HCT116 (cell line): ENCODE results near the gene BMP2K. TPM values are rescaled to one million over a fixed set of nuclear protein-coding genes. Genes with fewer than 3 reads are reported as not detected.

ENCODE experiments used
- ATAC-seq: fragments of 200-7000 bp; cut with Tn5 transposase; 2 replicates; pipeline ENCODE4 v1.9.1; 2020; ENCODE audit warnings: mild to moderate bottlenecking, moderate library complexity
- BruUV-seq: library from RNA; stranded (reverse); fragments of 400-500 nt; replicated peaks from 2 replicates; lab custom pipeline; 2021; lab: Mats Ljungman, UMichigan
- CTCF ChIA-PET: fragments of 300-600 bp; sonication (Branson Sonifier 250); formaldehyde crosslinking; loops from one replicate; lab custom pipeline; 2021; ENCODE audit warnings: antibody characterized with exemption; lab: Charles Lee
- POLR2A ChIA-PET: fragments of 300-600, 350-600 bp; sonication (Branson Sonifier 250); formaldehyde crosslinking; loops from one replicate; lab custom pipeline; 2021; ENCODE audit warnings: antibody characterized with exemption; lab: Charles Lee
- RAD21 ChIA-PET, 2 experiments: fragments of 300-600 bp; sonication (Branson Sonifier 250); formaldehyde crosslinking; loops; one replicate each; lab custom pipeline; 2023; ENCODE audit warnings: low total read pairs in 2 of 2; ENCODE audit not compliant: uncharacterized antibody in 2 of 2, unreplicated experiment in 2 of 2, low non-redundant PET in 1 of 2; lab: Charles Lee
- DNase-seq: peaks from one replicate; pipeline ENCODE4 v3.0.0-alpha.2; 2010; ENCODE audit warnings: low read depth, low spot score
- H2AFZ ChIP-seq: fragments of 200-600 bp; shearing (Covaris generic), sonication (generic); 2 replicates; pipeline ENCODE4 v1.6.1; 2017; ENCODE audit warnings: low read depth, mixed run types, mixed read lengths, antibody characterized with exemption, low read length; ENCODE audit not compliant: poor library complexity, severe bottlenecking
- H3K27ac ChIP-seq: 2 replicates; pipeline ENCODE4 v1.5.1; 2012; ENCODE audit warnings: low read depth, low read length
- H3K27me3 ChIP-seq: fragments of 200-600 bp; sonication (generic); 2 replicates; pipeline ENCODE4 v1.6.1; 2016; ENCODE audit warnings: mixed run types, low read length, mixed read lengths; ENCODE audit not compliant: insufficient read depth
- H3K36me3 ChIP-seq, 2 experiments: fragments of 200-500 bp in 1 of 2; fragments of 200-600 bp in 1 of 2; sonication (Bioruptor generic) in 1 of 2; sonication (generic) in 1 of 2; 2 replicates each; pipeline versions ENCODE4 v1.5.1 to v1.6.1; 2014 to 2016; ENCODE audit warnings: low read length in 2 of 2, inconsistent platforms in 1 of 2, mixed read lengths in 1 of 2, mixed run types in 1 of 2; ENCODE audit not compliant: insufficient read depth in 2 of 2, control insufficient read depth in 1 of 2
- H3K4me1 ChIP-seq, 2 experiments: fragments of 200-600 bp in 1 of 2; sonication (generic) in 1 of 2; 2 replicates each; pipeline versions ENCODE4 v1.5.1 to v1.6.1; 2012 to 2017; ENCODE audit warnings: low read length in 2 of 2, inconsistent platforms in 1 of 2, mild to moderate bottlenecking in 1 of 2, mixed read lengths in 1 of 2, mixed run types in 1 of 2, moderate library complexity in 1 of 2; ENCODE audit not compliant: insufficient read depth in 2 of 2, control insufficient read depth in 1 of 2
- H3K4me2 ChIP-seq: fragments of 200-600 bp; sonication (generic); 2 replicates; pipeline ENCODE4 v1.6.1; 2017; ENCODE audit warnings: mixed run types, low read length, mixed read lengths
- H3K4me3 ChIP-seq, 2 experiments: fragments of 200-600 bp in 1 of 2; sonication (generic) in 1 of 2; replicated peaks in 1 of 2; 2 replicates each; pipeline ENCODE4 v1.5.1; 2011 to 2016; ENCODE audit warnings: low read length in 2 of 2, control low read depth in 1 of 2, low read depth in 1 of 2, mild to moderate bottlenecking in 1 of 2, mixed read lengths in 1 of 2, mixed run types in 1 of 2
- H3K79me2 ChIP-seq: fragments of 200-600 bp; sonication (generic); 2 replicates; pipeline ENCODE4 v1.6.1; 2017; ENCODE audit warnings: mild to moderate bottlenecking, mixed run types, low read length, moderate library complexity, mixed read lengths; ENCODE audit not compliant: insufficient read depth
- H3K9ac ChIP-seq: fragments of 200-600 bp; sonication (generic); 2 replicates; pipeline ENCODE4 v1.6.1; 2016; ENCODE audit warnings: low read length, mixed read lengths
- H3K9me2 ChIP-seq: fragments of 200-600 bp; sonication (generic), shearing (Covaris generic); 2 replicates; pipeline ENCODE4 v1.6.1; 2017; ENCODE audit warnings: mixed run types, mild to moderate bottlenecking, moderate library complexity; ENCODE audit not compliant: insufficient read depth
- H3K9me3 ChIP-seq, 2 experiments: fragments of 200-500 bp in 1 of 2; fragments of 200-600 bp in 1 of 2; sonication (Bioruptor generic) in 1 of 2; sonication (generic) in 1 of 2; 2 replicates each; pipeline ENCODE4 v1.6.1; 2014 to 2017; ENCODE audit warnings: low read length in 2 of 2, mixed read lengths in 2 of 2, inconsistent platforms in 1 of 2, low read depth in 1 of 2, mild to moderate bottlenecking in 1 of 2, mixed run types in 1 of 2, moderate library complexity in 1 of 2; ENCODE audit not compliant: control insufficient read depth in 1 of 2, insufficient read depth in 1 of 2
- H4K20me1 ChIP-seq: fragments of 200-600 bp; sonication (generic), shearing (Covaris generic); 2 replicates; pipeline ENCODE4 v1.6.1; 2017; ENCODE audit warnings: mixed run types, mild to moderate bottlenecking, moderate library complexity; ENCODE audit not compliant: insufficient read depth
- CEBPB ChIP-seq: IDR thresholded peaks from 2 replicates; pipeline ENCODE4 v1.6.1; 2012; ENCODE audit warnings: low read depth
- EZH2 ChIP-seq: fragments of 200-600 bp; sonication (generic); IDR thresholded peaks from 2 replicates; pipeline ENCODE4 v1.6.1; 2017; ENCODE audit warnings: antibody characterized with exemption, mixed run types
- FOSL1 ChIP-seq: IDR thresholded peaks from 2 replicates; pipeline ENCODE4 v1.6.1; 2012; ENCODE audit warnings: low read depth
- POLR2AphosphoS5 ChIP-seq: IDR thresholded peaks from 2 replicates; pipeline ENCODE4 v1.6.1; 2011; ENCODE audit warnings: mild to moderate bottlenecking, low read depth, low read length, moderate library complexity
- SP1 ChIP-seq: IDR thresholded peaks from 2 replicates; pipeline ENCODE4 v1.6.1; 2012; ENCODE audit warnings: low read depth
- YY1 ChIP-seq: IDR thresholded peaks from 2 replicates; pipeline ENCODE4 v1.6.1; 2011; ENCODE audit warnings: low read length, low read depth, moderate library complexity, mild to moderate bottlenecking; ENCODE audit not compliant: insufficient replicate concordance; ENCODE audit errors: extremely low read depth
- ZNF274 ChIP-seq: fragments of 200-500 bp; sonication (Bioruptor generic); IDR thresholded peaks from 2 replicates; pipeline ENCODE4 v1.6.1; 2014; ENCODE audit warnings: mild to moderate bottlenecking, low read depth, low read length, inconsistent platforms
- intact Hi-C: fragments of 100-400 bp; cut with micrococcal nuclease; formaldehyde crosslinking; loops from 2 replicates; pipeline ENCODE4 v1.10.0; 2022
- total RNA-seq: library from RNA; stranded (reverse); gene quantifications from one replicate; pipeline ENCODE4 v1.2.1, GENCODE V29; 2021; ENCODE audit not compliant: unreplicated experiment
- TF ChIP-seq, protein P1 (sequence below): IDR thresholded peaks from 2 replicates; pipeline ENCODE4 v1.6.1; 2011; ENCODE audit warnings: mild to moderate bottlenecking, low read length, moderate library complexity; ENCODE audit not compliant: insufficient replicate concordance; ENCODE audit errors: extremely low read depth
- TF ChIP-seq, protein P2 (sequence below): IDR thresholded peaks from 2 replicates; pipeline ENCODE4 v1.6.1; 2012; ENCODE audit warnings: low read depth

Gene BMP2K
- total RNA-seq, 1 experiment from 2014 or later, result 27.7 TPM

DNA sequence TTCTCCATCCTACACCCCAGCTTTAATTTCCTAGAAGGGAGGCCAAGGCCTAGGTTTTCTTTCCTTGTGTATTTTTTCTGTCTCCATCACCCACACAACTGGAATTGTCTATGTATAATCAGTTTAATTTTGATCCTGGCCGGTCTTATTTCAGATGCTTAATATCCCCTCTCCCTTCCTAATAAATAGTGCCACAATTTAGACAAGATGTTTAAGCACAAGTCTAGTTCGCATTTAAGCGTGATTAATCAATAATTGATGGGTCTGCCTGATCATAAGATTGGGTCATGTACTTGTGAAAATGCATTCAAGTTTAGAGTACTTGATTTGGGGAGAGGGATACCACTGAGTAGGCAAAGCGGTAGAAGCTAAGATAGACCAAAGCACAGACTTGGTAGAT is 2.4 kb downstream of the BMP2K start (continued):
- TF ChIP-seq, protein P1, sequence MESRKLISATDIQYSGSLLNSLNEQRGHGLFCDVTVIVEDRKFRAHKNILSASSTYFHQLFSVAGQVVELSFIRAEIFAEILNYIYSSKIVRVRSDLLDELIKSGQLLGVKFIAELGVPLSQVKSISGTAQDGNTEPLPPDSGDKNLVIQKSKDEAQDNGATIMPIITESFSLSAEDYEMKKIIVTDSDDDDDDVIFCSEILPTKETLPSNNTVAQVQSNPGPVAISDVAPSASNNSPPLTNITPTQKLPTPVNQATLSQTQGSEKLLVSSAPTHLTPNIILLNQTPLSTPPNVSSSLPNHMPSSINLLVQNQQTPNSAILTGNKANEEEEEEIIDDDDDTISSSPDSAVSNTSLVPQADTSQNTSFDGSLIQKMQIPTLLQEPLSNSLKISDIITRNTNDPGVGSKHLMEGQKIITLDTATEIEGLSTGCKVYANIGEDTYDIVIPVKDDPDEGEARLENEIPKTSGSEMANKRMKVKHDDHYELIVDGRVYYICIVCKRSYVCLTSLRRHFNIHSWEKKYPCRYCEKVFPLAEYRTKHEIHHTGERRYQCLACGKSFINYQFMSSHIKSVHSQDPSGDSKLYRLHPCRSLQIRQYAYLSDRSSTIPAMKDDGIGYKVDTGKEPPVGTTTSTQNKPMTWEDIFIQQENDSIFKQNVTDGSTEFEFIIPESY, result no peak

DNA sequence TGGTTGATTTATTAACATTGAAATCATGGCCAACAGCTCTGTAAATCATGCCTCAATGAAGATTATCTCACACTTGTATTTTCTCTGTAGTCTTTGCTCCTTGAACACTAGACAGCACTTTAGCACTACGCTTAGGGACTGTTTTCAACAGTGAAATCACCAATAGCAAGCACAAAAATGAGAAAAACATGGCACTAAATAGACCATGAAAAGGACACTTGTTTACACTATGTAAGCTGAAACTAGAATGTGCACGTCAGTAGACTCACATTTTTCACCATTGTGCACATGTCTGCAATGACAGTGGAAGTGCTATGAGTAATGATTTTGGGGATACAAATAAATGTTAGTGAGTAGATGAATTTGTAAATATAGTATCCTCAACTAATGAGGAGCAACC is 3.1 kb downstream of the BMP2K start:
- no peak overlapping the region for H3K9ac ChIP-seq
- no peak overlapping the region for H3K4me2 ChIP-seq
- no peaks in the 10 kb centered on the region for H3K36me3 ChIP-seq
- H3K9me3 ChIP-seq, result no peaks in the 10 kb centered on the region
- no peak overlapping the region for H2AFZ ChIP-seq
- ATAC-seq (no peak), DNase-seq (no peak)
- H3K27ac ChIP-seq, result no peak overlapping the region
- TF ChIP-seq CEBPB, result no peak
- TF ChIP-seq, protein P2, sequence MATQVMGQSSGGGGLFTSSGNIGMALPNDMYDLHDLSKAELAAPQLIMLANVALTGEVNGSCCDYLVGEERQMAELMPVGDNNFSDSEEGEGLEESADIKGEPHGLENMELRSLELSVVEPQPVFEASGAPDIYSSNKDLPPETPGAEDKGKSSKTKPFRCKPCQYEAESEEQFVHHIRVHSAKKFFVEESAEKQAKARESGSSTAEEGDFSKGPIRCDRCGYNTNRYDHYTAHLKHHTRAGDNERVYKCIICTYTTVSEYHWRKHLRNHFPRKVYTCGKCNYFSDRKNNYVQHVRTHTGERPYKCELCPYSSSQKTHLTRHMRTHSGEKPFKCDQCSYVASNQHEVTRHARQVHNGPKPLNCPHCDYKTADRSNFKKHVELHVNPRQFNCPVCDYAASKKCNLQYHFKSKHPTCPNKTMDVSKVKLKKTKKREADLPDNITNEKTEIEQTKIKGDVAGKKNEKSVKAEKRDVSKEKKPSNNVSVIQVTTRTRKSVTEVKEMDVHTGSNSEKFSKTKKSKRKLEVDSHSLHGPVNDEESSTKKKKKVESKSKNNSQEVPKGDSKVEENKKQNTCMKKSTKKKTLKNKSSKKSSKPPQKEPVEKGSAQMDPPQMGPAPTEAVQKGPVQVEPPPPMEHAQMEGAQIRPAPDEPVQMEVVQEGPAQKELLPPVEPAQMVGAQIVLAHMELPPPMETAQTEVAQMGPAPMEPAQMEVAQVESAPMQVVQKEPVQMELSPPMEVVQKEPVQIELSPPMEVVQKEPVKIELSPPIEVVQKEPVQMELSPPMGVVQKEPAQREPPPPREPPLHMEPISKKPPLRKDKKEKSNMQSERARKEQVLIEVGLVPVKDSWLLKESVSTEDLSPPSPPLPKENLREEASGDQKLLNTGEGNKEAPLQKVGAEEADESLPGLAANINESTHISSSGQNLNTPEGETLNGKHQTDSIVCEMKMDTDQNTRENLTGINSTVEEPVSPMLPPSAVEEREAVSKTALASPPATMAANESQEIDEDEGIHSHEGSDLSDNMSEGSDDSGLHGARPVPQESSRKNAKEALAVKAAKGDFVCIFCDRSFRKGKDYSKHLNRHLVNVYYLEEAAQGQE, result no peak
- TF ChIP-seq EZH2, result no peak
- no peak for TF ChIP-seq SP1
- TF ChIP-seq FOSL1, result no peak
- TF ChIP-seq POLR2AphosphoS5, result no peak
- TF ChIP-seq YY1, result no peak
- TF ChIP-seq ZNF274, result no peak
- 0 out of 2 replicates have a peak, but pooled peaks cover 6% of the 10 kb centered on the region for H4K20me1 ChIP-seq
- BruUV-seq, result no TSS peak
- H3K79me2 ChIP-seq, result peaks cover 71% of the 10 kb centered on the region
- CTCF ChIA-PET, result no interaction called here
- RAD21 ChIA-PET, result no interaction called here
- intact Hi-C loops, result no loop called here
- no peaks in the 10 kb centered on the region for H3K27me3 ChIP-seq
- H3K4me1 ChIP-seq, result peaks cover 4 to 23% of the 10 kb centered on the region in 2 experiments; a peak in 3 of 4 replicates
- no peak overlapping the region for H3K4me3 ChIP-seq
- POLR2A ChIA-PET, result no interaction called here
- H3K9me2 ChIP-seq, result no peaks in the 10 kb centered on the region
